GM04503 (cell line): ENCODE data around the gene PXDN.

Experiments used
- DNase-seq: peaks from one replicate; pipeline ENCODE4 v3.0.0-alpha.2; 2012; ENCODE audit warnings: low read depth

The PXDN gene

DNA sequence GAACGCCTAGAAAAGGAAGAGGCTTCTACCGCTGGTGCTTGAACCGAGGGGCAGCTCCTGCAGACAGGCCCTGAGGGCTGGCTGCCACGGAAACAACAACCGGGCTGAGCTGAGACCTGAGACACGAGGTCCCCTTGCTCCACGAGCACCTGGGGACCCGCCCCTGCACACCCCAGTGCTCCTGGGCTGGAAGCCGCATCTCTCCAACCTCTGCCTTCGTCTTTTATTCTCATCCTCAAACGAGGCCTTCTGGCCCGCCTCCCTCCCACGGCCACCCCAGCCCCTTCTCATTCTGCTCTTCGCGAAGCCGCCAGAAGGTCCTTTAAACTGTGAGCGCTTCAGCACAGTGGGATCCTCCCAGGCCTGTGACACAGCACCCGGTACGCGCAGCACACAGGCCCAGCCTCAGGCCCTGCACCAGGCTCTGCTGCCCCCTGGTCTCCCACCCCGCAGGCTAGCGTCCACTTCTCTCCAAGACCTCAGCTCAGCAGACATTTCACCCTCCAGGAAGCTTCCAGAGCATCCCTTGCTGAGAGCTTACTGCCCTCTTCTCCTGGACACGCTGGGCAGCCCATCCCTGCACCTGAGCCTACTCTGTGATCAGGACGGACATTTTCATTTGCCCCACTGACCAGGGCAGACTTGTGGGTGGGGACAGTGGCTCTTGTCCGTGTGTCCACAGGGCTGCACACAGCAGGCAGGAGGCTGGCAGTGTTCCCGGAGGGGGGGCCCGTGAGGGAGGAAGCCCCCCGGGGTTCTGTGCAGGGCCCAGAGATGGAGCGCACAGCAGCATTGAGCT, 149.7 kb downstream of the PXDN start:
- no peak for DNase-seq

DNA sequence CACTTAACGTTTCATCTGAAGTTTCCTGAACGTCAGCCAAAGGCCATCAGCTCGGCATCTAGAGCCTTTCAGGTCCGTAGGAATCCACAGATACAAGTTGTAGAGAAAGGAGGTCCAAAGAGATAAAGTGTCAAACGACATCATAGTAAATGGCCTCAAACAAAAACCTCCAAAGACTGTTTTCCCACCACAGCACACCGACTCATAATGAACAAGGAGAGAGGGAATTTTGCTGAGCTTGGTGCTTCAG, 150.3 kb downstream of the PXDN start:
- DNase-seq: peak; percentile 62

DNA sequence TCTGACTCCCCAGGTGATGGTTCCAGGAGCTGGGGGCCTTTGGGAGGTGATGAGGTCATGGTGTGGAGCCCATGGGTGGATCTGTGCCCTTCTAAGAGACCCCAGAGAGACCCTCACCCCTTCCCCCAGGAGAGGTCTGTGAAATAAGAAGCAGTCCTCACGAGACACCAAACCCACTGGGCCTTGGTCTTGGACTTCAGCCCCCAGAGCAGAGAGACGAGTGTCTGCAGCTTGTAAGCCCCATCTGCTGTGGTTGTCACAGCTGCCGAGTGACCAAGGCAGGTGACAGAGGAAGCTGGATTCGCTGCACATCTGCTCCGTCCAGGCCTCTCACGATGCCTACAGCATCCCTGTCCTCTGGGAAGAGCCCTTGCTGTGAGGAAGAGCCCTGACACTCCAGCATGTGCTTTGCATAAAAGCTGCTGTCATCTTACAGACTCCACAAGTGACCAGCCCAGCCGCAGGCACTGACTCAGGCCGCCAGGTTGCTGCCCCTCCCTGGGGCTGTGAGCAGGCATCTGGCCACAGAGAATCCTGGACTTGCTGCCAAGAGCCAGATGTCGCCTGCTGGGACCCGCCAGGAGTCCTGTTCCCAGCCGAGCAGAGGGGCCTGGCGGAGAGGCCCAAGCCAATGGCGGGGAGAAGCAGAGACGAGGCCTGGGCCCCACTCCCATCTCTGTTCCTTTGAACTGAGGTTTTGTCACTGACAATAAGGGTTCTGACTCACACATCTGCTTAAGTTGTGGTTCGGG, 150.8 kb downstream of the PXDN start:
- DNase-seq: peak; percentile 42

DNA sequence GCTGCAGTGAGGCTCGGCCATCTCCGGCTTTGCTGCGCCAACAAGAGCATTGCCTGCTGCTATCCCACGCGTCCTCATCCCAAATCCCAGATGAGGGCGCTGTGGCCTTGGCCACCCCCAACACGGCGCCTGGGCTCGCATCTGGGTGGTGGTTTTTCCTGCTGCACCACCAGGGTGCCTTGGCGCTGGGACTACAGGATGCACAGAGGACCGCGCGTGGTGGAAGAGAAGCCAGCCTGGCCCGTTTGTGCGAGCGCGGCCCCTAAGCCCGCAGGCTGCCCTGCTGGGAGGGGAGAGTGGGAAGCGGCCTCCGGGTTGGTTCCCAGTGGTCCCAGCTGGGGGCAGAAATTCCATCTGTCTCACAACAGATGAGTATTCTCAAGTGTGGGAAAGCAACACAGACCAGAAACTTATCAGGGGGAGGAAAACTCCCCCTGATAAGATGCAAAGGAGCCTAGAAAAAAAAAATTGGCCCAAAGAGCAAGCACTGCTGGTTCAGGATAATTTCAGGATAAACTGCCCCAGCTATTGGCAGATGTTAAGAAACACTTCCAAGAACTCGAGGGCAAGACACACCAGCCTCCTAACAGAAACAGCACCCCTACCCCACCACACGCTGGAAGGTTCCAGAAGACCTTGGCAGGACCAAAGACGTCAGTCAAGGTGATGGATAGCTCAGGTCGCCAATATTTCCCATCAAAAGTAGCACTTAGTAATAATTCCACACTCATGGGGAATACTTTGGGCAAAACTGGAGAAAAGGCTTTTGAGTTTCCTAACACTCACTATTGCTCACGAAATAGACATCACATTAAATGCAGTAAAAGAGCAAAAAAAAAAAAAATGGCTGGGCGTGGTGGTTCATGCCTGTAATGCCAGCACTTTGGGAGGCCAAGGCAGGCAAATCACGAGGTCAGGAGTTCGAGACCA, 152.1 kb downstream of the PXDN start:
- no peak for DNase-seq

DNA sequence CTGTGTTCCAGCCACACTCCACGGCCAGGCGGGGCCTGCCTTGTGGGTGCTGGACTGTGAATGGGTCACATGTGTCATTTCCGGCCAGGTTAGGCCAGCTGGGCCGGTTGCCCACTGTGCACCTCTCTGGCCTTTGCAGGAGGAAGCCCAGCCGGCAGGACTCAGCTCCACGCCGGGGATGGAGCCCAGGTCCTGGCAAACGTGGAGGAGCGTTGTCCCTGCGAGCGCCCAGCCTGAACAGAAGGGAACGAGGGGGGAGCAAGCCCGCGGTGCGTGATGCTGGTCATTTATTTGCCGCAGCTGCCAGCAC, 152.9 kb downstream of the PXDN start:
- DNase-seq: no peak

DNA sequence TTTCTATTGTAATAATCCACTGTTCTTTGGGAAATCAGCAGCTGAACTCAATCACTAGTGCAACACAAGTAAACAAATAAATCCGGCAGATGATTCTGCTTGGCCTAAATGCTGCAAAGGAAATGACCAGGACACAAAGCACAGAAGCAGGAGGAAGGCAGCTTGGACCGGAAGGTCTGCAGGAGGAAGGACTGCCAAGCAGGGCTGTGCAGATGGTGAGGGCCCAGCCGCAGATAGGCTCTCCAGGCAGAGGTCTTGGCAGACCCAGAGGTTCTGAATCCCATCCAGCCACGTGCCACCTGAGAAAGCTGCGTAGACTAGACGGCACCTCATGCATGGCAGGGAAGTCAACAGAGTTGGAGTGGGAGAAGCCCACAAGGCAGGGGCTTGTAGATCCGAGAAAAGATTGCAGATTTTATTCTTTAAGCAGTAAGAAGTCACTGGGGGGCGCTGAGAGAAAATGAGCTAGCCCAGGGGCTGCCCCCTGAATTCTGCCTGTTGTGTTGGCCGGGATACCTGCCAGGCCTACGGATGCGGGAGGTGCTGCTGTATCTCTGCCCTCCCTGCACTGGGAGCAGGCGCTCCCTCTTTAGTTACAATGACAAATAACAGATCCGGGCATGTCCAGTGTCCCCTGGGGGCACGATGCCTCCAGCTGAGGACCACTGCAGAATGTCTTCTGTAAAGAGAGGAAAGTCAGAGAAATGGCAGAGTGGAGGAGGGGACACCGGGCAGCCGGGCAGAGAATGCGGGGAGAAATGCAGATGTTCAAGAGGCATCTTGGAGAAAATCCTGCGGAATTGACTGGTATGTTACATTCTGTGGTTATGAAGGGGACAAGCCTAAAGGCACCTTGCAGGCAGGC, 153.5 kb downstream of the PXDN start:
- no peak for DNase-seq

DNA sequence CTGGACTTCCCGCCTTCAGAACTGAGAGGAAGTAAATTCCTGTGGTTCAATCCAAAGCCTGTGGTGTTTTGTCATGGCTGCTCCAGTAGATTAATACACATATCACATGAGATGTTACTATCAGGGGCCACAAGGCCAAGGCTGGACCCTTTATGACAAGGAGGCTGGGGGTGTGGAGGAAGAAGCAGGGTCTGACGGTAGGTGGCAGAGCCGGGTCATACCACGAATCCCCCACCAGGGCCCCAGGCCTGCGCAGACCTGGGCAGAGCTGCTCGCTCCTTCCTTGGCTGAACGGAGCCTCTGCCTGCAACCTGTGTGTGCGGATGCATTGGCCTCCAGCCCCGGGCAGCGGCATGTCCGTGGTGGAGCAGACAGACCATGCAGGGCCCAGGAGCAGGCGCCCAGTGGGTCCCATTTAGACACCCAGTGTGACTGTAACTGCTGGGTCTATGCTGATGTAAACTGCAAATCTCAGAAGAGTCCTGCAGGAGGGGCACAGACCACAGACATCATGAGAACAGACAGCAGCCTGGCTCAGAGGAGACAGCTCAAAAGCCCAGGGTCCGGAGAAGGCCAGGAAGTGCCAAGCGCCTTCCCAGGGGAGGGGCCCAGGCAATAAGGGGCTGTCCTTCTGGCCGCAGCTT, 155.2 kb downstream of the PXDN start:
- no peak for DNase-seq

DNA sequence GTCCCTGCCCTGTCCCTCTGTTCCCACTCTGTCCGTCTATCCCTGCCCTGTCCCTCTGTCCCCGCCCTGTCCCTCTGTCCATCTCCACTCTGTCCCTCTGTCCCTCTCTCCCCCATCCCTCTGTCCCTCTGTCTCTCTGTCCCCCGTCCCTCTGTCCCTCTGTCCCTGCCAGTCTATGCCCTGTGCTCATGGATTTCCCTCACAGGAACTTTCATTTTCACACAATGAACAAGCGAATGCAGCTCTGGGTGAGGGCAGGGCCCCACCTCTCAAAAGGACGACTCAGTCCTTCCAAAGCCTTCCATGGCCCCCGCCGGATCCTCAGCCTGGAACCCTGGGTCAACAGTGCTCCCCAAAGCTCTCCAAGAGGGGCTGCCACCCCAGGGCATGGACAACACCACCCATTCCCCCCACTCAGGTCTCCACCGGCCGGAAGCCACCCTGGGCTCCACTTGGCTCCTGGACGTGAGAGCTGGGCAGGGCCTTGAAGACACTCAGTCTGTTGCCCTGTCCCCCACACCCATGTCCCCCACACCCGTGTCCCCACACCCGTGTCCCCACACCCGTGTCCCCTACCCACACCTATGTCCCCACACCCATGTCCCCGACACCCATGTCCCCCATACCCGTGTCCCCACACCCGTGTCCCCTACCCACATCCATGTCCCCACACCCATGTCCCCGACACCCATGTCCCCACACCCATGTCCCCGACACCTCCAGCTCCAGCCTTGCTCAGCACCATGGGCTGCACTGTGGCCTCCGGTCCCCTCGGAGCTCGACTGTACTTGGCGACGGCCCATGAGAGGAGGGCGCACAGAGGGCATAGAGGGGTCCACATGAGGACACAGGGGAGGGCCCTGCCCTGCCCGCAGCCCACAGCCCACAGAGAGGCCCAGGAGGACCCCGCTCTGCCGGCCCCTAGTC, 156.0 kb downstream of the PXDN start:
- no peak for DNase-seq

DNA sequence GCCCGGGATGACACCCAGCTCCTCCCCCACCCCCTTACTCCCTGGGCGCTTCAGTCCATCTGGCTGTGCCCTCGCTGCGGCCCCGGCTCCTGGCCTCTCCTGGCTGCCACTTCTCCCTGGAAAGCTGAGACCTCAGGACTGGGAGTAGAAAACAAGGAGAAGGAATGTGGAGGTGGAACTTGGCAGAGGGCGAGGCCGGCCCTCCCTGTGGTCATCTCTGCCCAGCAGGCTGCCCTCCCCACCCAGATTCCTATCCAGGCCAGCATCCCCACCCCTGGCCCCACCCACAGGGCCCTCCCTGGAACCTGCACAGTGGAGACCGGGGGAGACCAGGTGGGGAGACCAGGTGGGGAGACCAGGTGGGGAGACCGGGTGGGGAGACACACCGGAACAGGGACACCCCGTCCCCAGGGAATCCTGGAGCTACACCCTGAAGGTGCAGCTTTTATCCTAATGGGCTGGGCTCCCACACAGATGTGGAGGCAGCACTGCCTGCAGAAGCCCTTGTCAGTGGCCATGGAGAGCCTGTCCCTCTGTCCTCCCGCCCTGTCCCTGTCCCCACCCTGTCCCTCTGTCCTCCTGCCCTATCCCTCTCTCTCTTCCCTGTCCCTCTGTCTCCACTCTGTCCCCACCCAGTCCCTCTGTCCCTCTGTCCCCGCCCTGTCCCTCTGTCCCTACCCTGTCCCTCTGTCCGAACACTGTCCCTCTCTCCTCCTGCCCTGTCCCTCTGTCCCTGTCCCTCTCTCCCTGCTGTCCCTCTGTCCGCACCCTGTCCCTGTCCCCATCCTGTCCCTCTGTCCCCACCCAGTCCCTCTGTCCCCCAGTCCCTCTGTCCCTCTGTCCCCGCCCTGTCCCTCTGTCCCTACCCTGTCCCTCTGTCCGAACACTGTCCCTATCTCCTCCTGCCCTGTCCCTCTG, 157.1 kb downstream of the PXDN start:
- DNase-seq: no peak

DNA sequence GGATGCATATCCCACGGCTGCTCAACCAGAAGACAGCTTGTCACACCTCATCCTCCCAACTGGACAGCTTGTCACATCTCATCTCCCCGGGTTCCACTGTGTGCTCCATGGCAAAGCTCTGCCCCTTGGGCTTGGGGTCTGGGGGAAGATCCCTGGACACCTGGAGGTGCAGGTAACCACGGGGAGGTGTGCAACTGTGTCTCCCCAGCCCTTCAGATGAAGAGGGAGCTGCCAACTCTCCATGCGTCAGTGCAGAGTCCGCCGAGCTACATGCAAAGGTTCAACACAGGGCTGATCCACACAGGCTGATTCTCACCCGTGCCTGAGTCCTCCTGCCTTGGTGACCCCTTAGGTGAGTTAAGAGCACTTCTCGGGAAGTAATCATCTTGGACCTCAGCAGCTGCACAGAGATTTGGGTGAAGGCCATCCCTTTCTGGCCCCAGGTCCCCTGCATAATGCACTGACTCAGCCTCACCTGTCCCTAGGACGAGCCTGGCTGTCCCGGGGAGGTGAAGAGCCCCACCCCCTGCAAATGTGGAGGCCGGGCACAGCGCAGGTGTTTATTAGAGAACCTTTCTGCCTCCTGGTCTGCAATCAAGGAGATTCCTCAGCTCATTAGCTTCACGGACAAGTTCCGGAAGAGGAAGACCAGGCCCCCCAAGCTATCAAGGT, 157.9 kb downstream of the PXDN start:
- no peak for DNase-seq

DNA sequence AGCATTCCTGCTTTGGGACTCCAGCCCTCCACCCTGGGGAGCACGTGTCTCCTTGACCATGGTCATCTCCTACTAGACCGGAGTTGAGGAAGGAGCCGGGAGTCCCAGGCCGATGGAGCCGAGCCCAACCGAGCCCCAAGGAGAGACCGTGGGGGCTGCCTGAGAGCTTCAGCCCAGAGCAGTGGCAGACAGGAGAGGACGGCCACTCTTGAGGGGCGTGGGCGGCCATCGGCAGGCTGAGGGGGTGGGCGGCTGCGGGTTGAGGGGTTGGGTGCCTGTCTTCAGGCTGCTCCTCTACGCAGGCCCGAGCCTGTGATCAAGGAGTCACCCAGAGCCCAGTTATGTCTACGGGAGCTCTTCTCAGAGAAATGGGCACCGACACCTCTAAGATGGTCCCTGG, 158.7 kb downstream of the PXDN start:
- no peak for DNase-seq

DNA sequence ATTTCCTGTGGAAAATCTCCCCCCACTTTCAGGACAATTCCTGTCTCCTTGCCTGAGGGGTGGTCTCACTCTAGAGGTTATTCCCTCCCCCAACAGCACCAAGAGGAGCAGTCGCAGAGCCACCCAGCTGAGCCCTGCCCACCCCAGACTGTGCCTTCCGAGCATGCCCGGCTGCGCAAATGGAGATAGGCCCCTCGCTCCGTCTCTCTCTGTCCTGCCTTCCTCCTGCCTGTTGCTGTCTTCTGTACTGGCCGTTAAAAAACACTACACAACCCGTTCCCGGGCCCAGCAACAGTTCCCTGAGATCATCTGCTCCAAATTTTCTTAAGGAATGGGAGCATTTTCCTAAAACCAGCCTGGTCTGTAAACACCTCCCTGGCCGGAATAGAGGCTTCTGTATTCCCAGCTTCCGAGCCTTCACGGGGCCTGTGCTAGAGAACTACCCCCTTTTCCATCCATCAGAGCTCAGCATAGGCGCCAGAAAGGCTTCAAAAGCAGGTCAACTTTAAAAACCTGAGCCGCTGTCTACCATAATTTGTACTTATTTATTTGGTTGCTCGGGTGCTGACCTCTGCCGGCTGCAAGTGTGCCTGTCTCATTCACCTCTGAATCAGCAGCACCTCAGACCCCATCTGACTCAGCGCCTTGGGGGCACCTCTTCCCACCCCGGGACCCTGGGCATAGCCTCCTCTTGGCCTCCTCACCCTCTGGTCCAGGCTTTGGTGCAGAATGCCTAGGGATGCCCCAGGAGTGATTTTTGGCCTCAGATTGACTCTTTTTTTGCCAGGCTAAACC, 159.4 kb downstream of the PXDN start:
- no peak for DNase-seq

DNA sequence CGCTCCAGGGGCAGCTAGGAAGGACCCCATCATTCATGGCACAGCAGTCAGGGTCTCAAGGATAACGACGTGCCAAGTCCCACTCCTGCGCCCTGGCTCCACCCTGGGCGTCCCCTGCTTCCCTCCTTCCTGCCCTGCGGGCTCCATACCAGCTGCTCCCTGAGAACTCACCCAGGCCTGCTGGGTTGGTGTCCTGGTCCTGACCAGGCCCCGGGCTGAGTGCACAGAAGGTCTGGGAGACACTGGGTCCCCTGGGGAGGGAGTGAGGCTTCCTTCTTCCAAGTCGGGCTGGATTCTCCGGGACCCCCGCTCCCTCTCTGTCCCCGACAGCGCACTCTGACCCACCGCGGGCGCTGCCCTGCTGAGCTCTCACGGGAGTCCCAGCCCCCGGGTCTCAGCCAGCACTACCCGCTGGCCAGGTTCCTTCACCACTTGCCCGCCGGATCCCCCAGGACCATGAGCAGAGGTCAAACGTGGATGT, 160.2 kb downstream of the PXDN start:
- no peak for DNase-seq

DNA sequence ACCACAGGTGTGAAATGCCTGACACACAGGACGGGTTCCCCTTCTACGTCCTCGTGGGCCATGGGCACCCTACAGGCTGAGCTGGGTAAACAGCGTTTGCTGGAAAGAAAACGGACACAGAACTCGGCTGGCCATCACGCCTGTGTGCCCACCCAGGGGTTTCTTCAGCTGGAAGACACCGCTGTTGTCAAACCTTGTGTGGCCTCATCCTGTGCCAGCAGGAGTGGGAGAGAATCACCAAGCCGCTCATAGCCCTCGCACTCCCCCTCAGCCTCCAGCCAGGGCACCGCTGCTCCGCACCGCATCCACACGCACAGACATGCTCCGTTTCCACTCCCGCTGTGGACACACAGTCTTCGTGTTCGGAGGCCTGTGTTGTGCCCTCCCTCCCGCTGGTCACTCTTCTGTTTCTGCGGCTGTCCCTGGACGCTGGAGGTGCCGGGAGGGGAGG, 161.4 kb downstream of the PXDN start:
- DNase-seq: no peak

DNA sequence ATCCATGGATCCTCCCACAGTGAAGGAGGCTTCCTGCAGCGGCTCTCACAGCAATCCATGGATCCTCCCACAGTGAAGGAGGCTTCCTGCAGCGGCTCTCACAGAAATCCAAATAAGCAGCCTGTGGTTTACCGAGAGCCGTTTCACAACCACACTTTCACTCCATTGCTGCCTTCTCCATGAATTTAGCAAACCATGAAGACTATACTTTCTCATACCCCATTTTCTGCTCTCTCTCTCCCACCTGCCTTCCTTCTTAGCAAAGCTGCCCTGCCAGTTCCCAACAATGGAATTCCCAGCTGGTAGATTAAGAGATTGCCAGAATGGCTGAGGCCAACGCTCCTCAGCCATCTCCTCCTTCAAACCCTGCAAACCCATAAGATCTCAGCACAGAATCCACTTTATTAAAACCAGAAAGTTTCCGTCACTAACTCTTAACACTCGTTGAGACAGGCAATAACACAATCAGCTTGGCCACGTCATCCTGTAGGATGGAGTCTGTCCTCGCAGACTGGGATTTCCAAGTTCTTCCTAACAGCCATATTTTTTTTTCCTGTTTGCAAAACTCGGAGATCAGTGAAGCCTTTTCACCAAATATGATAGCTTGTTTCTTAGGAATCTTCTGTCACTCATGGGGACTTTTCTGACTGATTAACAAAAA, 162.2 kb downstream of the PXDN start:
- no peak for DNase-seq
